OCI-LY1 (cell line): ENCODE results near the gene ZSCAN25.

ENCODE experiments used
- H2AFZ ChIP-seq: fragments of 200-600 bp; sonication (generic), shearing (Covaris generic); 2 replicates; pipeline ENCODE4 v1.6.0; 2014; ENCODE audit warnings: antibody characterized with exemption, mild to moderate bottlenecking, low read length
- H3F3A ChIP-seq: fragments of 200-600 bp; sonication (generic), shearing (Covaris generic); 2 replicates; pipeline ENCODE4 v1.6.0; 2014; ENCODE audit warnings: mild to moderate bottlenecking, antibody characterized with exemption, low read length, moderate library complexity; ENCODE audit not compliant: insufficient read depth
- H3K27ac ChIP-seq: fragments of 200-600 bp; sonication (generic); 2 replicates; pipeline ENCODE4 v1.5.1; 2014; ENCODE audit warnings: low read length, mixed run types, mild to moderate bottlenecking, low read depth; ENCODE audit not compliant: poor library complexity, severe bottlenecking
- H3K27me3 ChIP-seq: fragments of 200-600 bp; sonication (generic); 2 replicates; pipeline ENCODE4 v1.6.0; 2014; ENCODE audit warnings: antibody characterized with exemption, mild to moderate bottlenecking, low read length, moderate library complexity; ENCODE audit not compliant: insufficient read depth
- H3K36me3 ChIP-seq: fragments of 200-600 bp; sonication (generic); 2 replicates; pipeline ENCODE4 v1.6.1; 2014; ENCODE audit warnings: mild to moderate bottlenecking, antibody characterized with exemption, low read length, moderate library complexity, mixed read lengths; ENCODE audit not compliant: insufficient read depth
- H3K4me1 ChIP-seq: fragments of 200-600 bp; sonication (generic); 2 replicates; pipeline ENCODE4 v1.5.1; 2014; ENCODE audit warnings: mild to moderate bottlenecking, low read length, moderate library complexity; ENCODE audit not compliant: insufficient read depth, severe bottlenecking
- H3K4me2 ChIP-seq: fragments of 200-600 bp; sonication (generic), shearing (Covaris generic); 2 replicates; pipeline ENCODE4 v1.6.1; 2014; ENCODE audit warnings: low read length
- H3K4me3 ChIP-seq: fragments of 200-600 bp; sonication (generic); 2 replicates; pipeline ENCODE4 v1.5.1; 2014; ENCODE audit warnings: low read length, low read depth, mild to moderate bottlenecking, mixed read lengths; ENCODE audit not compliant: poor library complexity, severe bottlenecking
- H3K79me2 ChIP-seq: fragments of 200-600 bp; shearing (Covaris generic); 2 replicates; pipeline ENCODE4 v1.6.1; 2016; ENCODE audit warnings: mixed run types, low read length, mixed read lengths; ENCODE audit not compliant: insufficient read depth
- H3K9ac ChIP-seq: fragments of 200-600 bp; sonication (generic), shearing (Covaris generic); 2 replicates; pipeline ENCODE4 v1.6.1; 2014; ENCODE audit warnings: mild to moderate bottlenecking, low read length, mixed read lengths
- H3K9me2 ChIP-seq: fragments of 200-600 bp; sonication (generic), shearing (Covaris generic); 2 replicates; pipeline ENCODE4 v1.6.1; 2014; ENCODE audit warnings: low read depth, mild to moderate bottlenecking, low read length, mixed read lengths
- H3K9me3 ChIP-seq: fragments of 200-600 bp; shearing (Covaris generic); 2 replicates; pipeline ENCODE4 v1.6.1; 2014; ENCODE audit warnings: low read length, mixed read lengths
- H4K20me1 ChIP-seq: fragments of 200-600 bp; sonication (generic), shearing (Covaris generic); 2 replicates; pipeline ENCODE4 v1.6.0; 2016; ENCODE audit warnings: mild to moderate bottlenecking, low read length; ENCODE audit not compliant: insufficient read depth
- CTCF ChIP-seq: fragments of 200-600 bp; sonication (generic), shearing (Covaris generic); IDR thresholded peaks from 2 replicates; pipeline ENCODE4 v1.5.1; 2017; ENCODE audit warnings: mild to moderate bottlenecking, antibody characterized with exemption, low read length, moderate library complexity, mixed read lengths
- EZH2 ChIP-seq: fragments of 200-600 bp; sonication (generic), shearing (Covaris generic); IDR thresholded peaks from 2 replicates; pipeline ENCODE4 v1.8.0; 2017; ENCODE audit warnings: borderline replicate concordance, mixed run types, mild to moderate bottlenecking, antibody characterized with exemption, low read length, moderate library complexity, mixed read lengths

The ZSCAN25 gene

GRCh38 chr7:99625321-99625720 lies 8.6 kb downstream of the ZSCAN25 start:
- Histone ChIP-seq H2AFZ (no peak overlapping the region), H4K20me1 (no peaks in the 10 kb centered on the region), H3K36me3 (peaks cover 100% of the 10 kb centered on the region), H3K9me3 (no peaks in the 10 kb centered on the region), H3K9ac (no peak overlapping the region), H3K27me3 (no peaks in the 10 kb centered on the region), H3K27ac (no peak overlapping the region), H3K4me2 (no peak overlapping the region), H3K4me3 (no peak overlapping the region), H3K4me1 (no peaks in the 10 kb centered on the region), H3F3A (no peaks in the 10 kb centered on the region), H3K9me2 (no peaks in the 10 kb centered on the region), H3K79me2 (no peaks in the 10 kb centered on the region)
- TF ChIP-seq EZH2 (no peak), CTCF (no peak)

- no peaks in the 10 kb centered on the region for H3F3A ChIP-seq
- H3K9ac ChIP-seq, result no peak overlapping the region
- no peaks in the 10 kb centered on the region for H3K4me1 ChIP-seq
- no peak for TF ChIP-seq CTCF
- no peak overlapping the region for H3K27ac ChIP-seq
- H3K4me3 ChIP-seq, result no peak overlapping the region
- no peak overlapping the region for H2AFZ ChIP-seq
- no peak overlapping the region for H3K4me2 ChIP-seq
- H3K27me3 ChIP-seq, result no peaks in the 10 kb centered on the region
- peaks cover 100% of the 10 kb centered on the region for H3K36me3 ChIP-seq
- H4K20me1 ChIP-seq, result no peaks in the 10 kb centered on the region
- no peaks in the 10 kb centered on the region for H3K9me2 ChIP-seq
- H3K9me3 ChIP-seq, result no peaks in the 10 kb centered on the region
- H3K79me2 ChIP-seq, result no peaks in the 10 kb centered on the region
Measured at GRCh38 chr7:99625961-99626360, 9.2 kb downstream of the ZSCAN25 start.

DNA sequence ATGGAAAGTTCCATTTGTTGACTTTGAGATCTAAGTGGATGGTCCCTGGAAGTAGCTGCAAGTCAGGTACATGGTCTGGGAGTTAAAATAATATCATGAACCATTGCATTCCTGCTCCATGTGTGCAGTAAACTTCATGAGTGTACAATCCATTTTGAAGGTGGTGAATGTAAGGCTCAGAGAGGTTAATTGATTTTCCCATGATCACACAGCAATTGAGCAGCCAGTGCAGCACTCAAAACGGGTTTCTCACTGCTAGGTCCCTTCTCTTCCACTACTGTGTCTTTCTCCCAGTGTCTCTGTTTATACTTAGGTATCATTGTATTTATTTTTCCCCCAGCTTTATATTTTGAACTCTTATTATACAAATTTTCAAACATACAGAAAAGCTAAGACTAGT lies 9.9 kb downstream of the ZSCAN25 start:
- no peak overlapping the region for H3K27ac ChIP-seq
- H3K9ac ChIP-seq, result no peak overlapping the region
- no peaks in the 10 kb centered on the region for H4K20me1 ChIP-seq
- H3K9me2 ChIP-seq, result no peaks in the 10 kb centered on the region
- no peak overlapping the region for H3K4me3 ChIP-seq
- no peak overlapping the region for H3K4me2 ChIP-seq
- no peaks in the 10 kb centered on the region for H3K4me1 ChIP-seq
- no peaks in the 10 kb centered on the region for H3K27me3 ChIP-seq
- H3K36me3 ChIP-seq, result peaks cover 100% of the 10 kb centered on the region
- no peaks in the 10 kb centered on the region for H3F3A ChIP-seq
- TF ChIP-seq EZH2, result no peak
- no peak for TF ChIP-seq CTCF
- no peaks in the 10 kb centered on the region for H3K79me2 ChIP-seq
- no peak overlapping the region for H2AFZ ChIP-seq
- H3K9me3 ChIP-seq, result no peaks in the 10 kb centered on the region
